ENCODE results near the gene OR6J1.
"Not testable (repeated sequence)": the region's sequence is repeated elsewhere in the genome, so short reads cannot be mapped to it uniquely, and the experiment has no call there.

The OR6J1 gene

GRCh38 chr14:22601456-22601855 is 42.7 kb downstream of the OR6J1 start:
- DNase-seq: no peak

- DNase-seq: no peak
Measured at GRCh38 chr14:22600027-22600426, 44.1 kb downstream of the OR6J1 start.

DNA sequence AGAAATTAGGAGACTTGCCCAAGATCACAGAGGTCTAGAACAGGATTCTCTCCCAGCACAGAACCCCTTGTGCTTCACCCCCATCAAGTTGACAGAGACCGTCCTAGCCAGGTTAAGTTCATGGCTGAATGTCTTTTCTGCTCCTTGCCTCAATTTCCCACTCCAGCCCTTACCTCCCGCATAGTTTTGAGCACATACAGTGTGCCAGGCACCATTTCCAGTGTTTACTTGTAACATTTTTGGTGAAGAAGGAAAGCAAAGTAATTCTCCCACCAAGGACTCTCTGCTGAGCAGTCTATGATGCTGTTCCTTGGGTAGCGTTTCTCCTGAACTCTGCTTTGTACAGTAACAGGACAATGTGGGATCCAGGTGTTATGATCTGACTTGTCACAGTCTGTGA is 44.8 kb downstream of the OR6J1 start:
- DNase-seq: no peak

- DNase-seq: peak; percentile 5
Measured at GRCh38 chr14:22598896-22599244, 45.3 kb downstream of the OR6J1 start.

- peak; percentile 4 for DNase-seq
Measured at GRCh38 chr14:22598099-22598895, 45.9 kb downstream of the OR6J1 start, which contains the start of gene ABHD4. Gene ABHD4 (plus strand): TSS chr14:22598300. CDS start chr14:22598307, 7 bp downstream.

DNA sequence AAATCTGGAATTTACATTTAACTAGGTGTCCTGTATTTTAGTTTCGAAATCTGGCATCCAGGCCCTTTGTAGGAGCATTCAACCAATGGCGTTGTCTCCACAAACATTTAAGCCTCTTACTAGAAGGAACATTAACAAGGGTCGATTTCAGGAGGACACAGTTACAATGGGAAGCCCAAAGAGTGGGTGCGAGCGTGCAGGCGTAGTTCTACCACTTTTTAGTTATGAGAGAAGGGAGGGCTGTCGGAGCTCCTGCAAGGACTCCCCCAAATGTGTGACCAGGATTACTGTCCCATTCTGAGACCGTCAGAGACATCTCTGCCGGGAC is 46.4 kb downstream of the OR6J1 start:
- no peak for DNase-seq

DNA sequence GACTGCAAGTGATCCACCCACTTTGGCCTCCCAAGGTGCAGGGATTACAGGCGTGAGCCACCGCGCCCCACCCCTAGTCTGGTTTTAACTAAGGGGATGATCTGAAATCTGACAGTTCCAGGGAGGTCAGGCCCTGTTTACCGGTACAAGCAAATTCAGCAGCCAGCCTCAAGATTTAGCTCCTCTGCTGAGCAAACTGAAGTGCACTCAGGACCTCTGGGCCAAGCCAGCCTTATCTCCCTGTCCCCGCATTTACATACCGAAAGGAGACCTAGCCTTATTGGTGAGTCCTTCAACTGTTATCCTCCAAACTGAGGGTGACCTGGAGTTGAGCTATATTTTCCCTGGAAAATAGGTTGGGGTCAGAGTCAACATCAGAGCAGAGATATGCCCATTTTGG is 46.9 kb downstream of the OR6J1 start:
- DNase-seq: no peak

GRCh38 chr14:22596354-22596879 is 47.7 kb downstream of the OR6J1 start:
- no peak for DNase-seq

DNA sequence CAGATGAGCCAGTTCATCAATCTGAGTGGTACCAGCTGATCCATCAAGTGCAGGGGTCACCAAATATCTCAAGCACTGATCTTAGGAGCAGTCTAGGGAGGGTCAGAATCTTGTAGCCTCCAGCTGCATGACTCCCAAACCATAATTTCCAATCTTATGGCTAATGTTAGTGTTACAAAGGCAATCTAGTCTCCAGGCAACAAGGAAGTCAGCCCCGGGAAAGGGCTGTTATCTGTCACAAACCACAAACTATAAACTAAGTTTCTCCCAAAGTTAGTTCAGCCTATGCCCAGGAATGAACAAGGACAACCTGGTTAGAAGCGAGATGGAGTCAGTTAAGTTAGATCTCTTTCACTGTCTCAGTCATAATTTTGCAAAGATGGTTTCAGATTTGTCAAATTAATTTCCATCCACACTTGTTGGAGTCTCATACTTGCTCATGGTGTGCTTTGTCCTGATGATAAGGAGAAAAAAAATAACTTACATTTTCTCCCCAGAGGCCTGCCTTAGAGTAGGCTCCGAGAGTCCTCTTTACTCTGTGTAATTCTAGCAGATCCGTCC is 49.9 kb downstream of the OR6J1 start:
- no peak for DNase-seq

DNA sequence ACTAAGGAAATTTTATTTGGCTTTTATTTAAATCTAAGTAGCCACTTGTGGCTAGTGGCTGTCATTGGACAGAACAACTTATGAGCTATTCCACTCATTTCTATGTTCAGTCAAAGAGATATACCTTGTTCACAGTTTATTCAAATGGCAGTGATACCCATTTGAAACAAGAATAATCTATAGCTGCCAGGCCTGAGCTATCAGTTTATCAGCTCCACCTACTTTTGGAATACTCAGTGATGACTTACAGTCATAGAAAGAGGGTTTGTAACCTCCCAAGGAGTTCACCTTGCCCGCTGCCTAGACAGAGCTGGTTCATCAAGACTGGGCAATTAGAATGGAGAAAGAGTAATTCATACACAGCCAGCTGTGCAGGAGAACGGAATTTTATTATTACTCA is 50.6 kb downstream of the OR6J1 start:
- no peak for DNase-seq

DNA sequence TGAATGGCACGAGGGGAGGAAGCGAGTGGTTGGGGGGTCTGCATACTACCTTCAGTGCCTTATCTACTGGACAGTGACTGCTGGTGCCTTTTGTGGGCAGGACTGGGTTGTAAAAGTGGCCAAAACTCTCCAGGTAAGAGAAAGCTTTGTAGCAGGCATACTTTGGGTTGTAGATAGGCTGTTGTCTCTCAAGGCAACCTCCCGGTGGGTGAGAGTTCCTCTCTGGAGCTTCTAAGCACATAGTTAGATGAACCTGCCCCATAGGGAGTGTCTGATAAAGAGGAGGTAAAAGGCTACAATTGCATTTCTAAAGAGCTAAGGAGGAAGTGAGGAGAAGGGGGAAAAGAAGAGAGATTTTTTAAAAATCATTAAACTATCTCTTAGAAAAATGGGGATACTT is 51.0 kb downstream of the OR6J1 start:
- DNase-seq: no peak

GRCh38 chr14:22589096-22589839 is 54.9 kb downstream of the OR6J1 start, which contains the start of gene DAD1:
Gene DAD1 (minus strand): TSS chr14:22589224. CDS start chr14:22589157, 67 bp downstream.
- DNase-seq: peak; percentile 99

GRCh38 chr14:22588526-22589095 is 55.5 kb downstream of the OR6J1 start:
- no peak for DNase-seq

DNA sequence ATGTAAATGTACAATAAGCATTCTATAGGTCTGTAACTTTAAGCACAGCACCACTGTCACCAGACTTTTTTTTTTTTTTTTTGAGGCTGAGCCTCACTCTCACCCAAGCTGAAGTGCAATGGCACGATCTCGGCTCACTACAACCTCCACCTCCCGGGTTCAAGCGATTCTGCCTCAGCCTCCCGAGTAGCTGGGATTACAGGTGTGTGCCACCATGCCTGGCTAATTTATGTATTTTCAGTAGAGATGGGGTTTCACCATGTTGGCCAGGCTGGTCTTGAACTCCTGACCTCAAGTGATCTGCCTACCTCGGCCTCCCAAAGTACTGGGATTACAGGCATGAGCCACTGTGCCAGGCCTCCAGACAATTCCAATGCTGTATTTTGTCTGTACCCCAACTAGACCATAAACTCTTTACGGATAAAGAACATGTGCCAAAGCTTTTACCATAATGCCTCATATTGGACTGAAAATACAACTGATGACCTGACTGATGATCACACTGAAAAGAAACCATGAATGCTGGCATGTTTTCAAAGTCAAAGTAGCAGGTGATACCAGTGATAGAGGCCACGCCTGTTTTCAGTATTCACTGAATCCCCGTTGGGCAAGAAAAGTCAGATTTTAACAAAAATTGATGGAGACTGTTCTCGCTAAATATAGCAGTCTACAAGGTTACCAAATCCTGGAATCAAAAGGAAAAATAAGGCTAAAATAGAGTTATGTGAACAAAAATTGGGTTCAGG is 56.3 kb downstream of the OR6J1 start:
- DNase-seq: not testable (repeated sequence)

- no peak for DNase-seq
Measured at GRCh38 chr14:22587247-22587646, 56.9 kb downstream of the OR6J1 start.

DNA sequence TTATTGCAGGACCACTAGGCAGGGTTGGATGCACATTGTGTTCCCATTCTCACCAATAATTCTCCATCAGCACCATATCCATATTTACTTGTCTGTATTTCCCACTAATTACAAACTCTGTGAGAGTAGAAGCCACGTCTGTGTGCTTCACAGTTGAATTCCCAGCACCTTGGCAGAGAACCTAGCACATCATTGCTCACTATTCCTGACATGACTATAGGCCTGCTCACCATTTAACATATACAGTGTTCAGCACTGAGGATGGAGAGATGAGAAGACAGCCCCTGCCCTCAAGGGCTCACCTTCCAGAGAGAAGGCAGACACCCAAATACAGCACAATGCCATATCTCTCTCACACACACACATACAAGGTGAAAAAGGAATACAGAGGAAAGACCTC is 60.2 kb downstream of the OR6J1 start:
- DNase-seq: no peak

All from COR-L47 (cell line).